Pancreas (tissue), 10 donors: Measurements from ENCODE around the gene TXN. TPM values are rescaled to one million over a fixed set of nuclear protein-coding genes. Genes with fewer than 3 reads are reported as not detected.
"Not testable (repeated sequence)": the region's sequence is repeated elsewhere in the genome, so short reads cannot be mapped to it uniquely, and the experiment has no call there.

Experiments used
- ATAC-seq, 4 donors: fragments of 200-7000 bp; cut with Tn5 transposase; one replicate each; pipeline versions ENCODE4 v1.8.0 to v1.9.1; 2020; ENCODE audit warnings: mild to moderate bottlenecking in 4 of 4, moderate library complexity in 4 of 4
- DNase-seq, 6 donors: peaks; one replicate each; pipeline ENCODE4 v3.0.0-alpha.2; 2020
- FAIRE-seq: peaks from 2 replicates; lab custom pipeline; 2012; peaks lifted over from hg19 to GRCh38; lab: Jason Lieb, UNC
- H3K27ac ChIP-seq, 4 donors: fragments of 200-600 bp; sonication (generic); 1 replicate in 3 of 4; 2 replicates in 1 of 4; pipeline versions ENCODE4 v1.5.0 to v1.8.0; 2020
- H3K27me3 ChIP-seq, 4 donors: fragments of 200-600 bp; one replicate each; pipeline ENCODE4 v1.8.0; 2021
- H3K36me3 ChIP-seq, 3 donors: fragments of 200-600 bp; sonication (generic) in 1 of 3; one replicate each; pipeline versions ENCODE4 v1.5.0 to v1.8.0; 2020 to 2021
- H3K4me1 ChIP-seq, 3 donors: fragments of 200-600 bp; one replicate each; pipeline ENCODE4 v1.8.0; 2021
- H3K4me3 ChIP-seq, 4 donors: fragments of 200-600 bp; sonication (generic) in 2 of 4; one replicate each; pipeline versions ENCODE4 v1.5.0 to v1.8.0; 2020 to 2021
- H3K9me3 ChIP-seq, 4 donors: fragments of 200-600 bp; one replicate each; pipeline ENCODE4 v1.8.0; 2021
- WGBS, 2 donors: extraction: QIAGEN DNeasy Blood & Tissue Kit; methylation state at CpG; one replicate each; pipeline ENCODE4 v1.1.7; 2013; 5-methylcytosine and 5-hydroxymethylcytosine counted together
- intact Hi-C, 3 donors: fragments of 100-400 bp; cut with DNase I; formaldehyde crosslinking; loops; one replicate each; pipeline versions ENCODE4 v1.11.1 to v1.14.2; 2022
- polyA plus RNA-seq, 2 donors: library from polyadenylated mRNA; stranded (reverse); fragments of 200-250 nt; gene quantifications; one replicate each; pipeline ENCODE4 v1.2.3, GENCODE V29; 2013
- total RNA-seq, 6 donors: library from RNA; stranded (reverse); fragmentation: NEBNext Ultra II Directional in 4 of 6; extraction: Animal tissue kit (Norgen Biotek cat#: 25700) in 4 of 6; gene quantifications; one replicate each; pipeline versions ENCODE4 v1.2.1 to v1.2.4, GENCODE V29; 2021 to 2023
- TF ChIP-seq, protein P1 (sequence below), 4 donors: fragments of 200-600 bp; sonication (generic) in 3 of 4; IDR thresholded peaks; one replicate each; pipeline versions ENCODE4 v1.5.0 to v1.8.0; 2021; ENCODE audit warnings: antibody characterized with exemption in 4 of 4
- donor health status: healthy with polysubstance abuse.
- donor health status: DM: no; HTN: no; CAD: no; lungs with moderate emphysema.
- donor health status: DM: no; HTN: no; CAD: no.
- donor health status: control.
- donor health status: control.
- donor health status: Bipolar disorder and iron deficiency.
- donor health status: DM: yes; HTN: yes; CAD: no.
- donor health status: DM: no; HTN: no; CAD: no.
- donor health status: DM: no; HTN: no; CAD: no.
- donor health status: DM: yes; HTN: yes; CAD: no.

TXN gene
- total and polyA plus RNA-seq, 8 donors = 44.3 to 99.5 (median 82.8) TPM

DNA sequence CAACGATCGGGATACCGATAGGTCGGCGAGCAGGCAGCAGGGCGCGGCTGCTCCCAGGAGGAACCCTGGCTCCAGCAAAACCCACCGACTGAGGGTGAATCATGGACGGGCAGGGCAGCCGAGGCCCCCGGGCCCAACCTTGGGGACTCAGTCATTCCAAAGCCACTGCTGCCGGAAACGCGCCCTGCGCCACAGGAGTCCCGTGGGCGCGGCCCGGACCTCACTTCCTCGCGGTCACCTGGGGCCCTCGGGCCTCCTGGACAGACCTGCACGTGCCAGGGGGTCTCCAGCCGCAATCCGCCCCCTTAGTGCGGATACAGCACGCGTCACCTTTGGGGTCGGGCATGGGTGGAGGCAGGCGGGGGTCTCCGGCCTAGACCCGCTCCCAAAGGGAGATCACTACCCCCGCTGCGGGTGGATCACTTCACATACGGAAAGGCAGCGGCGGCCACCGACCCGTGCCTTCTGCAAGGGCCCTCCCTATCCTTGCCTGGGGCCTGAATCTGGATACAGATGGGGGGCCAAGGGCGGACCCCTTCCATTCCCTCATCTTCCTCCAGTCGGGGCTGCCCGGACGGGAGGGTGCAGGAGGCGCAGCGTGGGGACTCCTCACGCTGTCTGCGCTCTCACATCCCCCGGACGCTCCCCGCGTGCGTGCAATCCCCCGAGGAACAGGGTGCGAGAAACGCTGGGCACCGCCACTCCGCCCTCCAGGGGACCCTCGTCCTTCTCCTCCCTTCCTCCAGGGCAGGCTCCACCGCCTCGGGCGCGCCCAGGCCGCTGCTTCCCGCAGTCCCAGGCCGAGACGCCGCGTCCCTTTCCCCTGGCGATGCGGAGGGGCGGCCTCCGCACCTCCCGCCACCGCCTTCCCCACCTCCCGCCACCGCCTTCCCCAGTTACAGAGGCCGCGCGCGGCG is 586 bp downstream of the TXN start:
- peak overlapping the region; percentile 90 to 96 (median 94) for H3K4me3 ChIP-seq
- TF ChIP-seq, protein P1, sequence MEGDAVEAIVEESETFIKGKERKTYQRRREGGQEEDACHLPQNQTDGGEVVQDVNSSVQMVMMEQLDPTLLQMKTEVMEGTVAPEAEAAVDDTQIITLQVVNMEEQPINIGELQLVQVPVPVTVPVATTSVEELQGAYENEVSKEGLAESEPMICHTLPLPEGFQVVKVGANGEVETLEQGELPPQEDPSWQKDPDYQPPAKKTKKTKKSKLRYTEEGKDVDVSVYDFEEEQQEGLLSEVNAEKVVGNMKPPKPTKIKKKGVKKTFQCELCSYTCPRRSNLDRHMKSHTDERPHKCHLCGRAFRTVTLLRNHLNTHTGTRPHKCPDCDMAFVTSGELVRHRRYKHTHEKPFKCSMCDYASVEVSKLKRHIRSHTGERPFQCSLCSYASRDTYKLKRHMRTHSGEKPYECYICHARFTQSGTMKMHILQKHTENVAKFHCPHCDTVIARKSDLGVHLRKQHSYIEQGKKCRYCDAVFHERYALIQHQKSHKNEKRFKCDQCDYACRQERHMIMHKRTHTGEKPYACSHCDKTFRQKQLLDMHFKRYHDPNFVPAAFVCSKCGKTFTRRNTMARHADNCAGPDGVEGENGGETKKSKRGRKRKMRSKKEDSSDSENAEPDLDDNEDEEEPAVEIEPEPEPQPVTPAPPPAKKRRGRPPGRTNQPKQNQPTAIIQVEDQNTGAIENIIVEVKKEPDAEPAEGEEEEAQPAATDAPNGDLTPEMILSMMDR (IDR thresholded peaks at IDR 0.05) = no peak
- DNase-seq (peak; percentile 49 to 86 (median 69)), ATAC-seq (peak; percentile 63 to 77 (median 64)), FAIRE-seq (no peak)
- intact Hi-C loops = no loop called here
- peaks cover 0 to 19% (median 13%) of the 10 kb centered on the region in 3 donors for H3K4me1 ChIP-seq
- H3K27me3 ChIP-seq = no peaks in the 10 kb centered on the region
- H3K9me3 ChIP-seq = no peaks in the 10 kb centered on the region
- no peaks in the 10 kb centered on the region for H3K36me3 ChIP-seq
- WGBS, 2 donors = 0% methylated on average over 75 to 81 of the region's 81 CpGs
- H3K27ac ChIP-seq = peak overlapping the region; percentile 80 to 92 (median 90)

DNA sequence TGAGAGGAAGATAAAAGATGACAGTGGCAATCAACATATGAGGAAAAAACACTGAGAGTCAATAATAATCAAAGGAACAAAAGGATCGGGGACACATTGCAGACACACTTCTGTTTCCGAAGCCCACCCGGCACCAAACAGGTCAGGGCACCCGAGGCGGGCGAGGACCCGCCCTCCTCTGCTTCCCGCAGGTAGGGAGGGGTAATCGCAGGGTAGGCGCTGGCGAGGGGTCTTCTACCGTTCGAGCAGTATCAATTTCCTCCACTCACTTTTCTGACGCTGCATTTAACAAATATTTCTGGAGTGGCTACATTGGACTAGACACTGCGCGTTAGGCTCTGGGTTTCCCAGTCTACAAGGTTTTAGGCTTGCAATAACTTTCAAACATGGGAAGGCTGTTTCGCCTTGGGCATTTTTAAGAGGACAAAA is 1.3 kb downstream of the TXN start:
- DNase-seq = peak in 3 of 6 donors; percentile 25 to 56 (median 41)
- no peak for FAIRE-seq
- Histone ChIP-seq H3K27ac (peak overlapping the region; percentile 80 to 92 (median 90)), H3K36me3 (no peaks in the 10 kb centered on the region), H3K4me3 (peak overlapping the region; percentile 90 to 96 (median 94)), H3K4me1 (peaks cover 0 to 19% (median 13%) of the 10 kb centered on the region in 3 donors), H3K9me3 (no peaks in the 10 kb centered on the region), H3K27me3 (no peaks in the 10 kb centered on the region)
- intact Hi-C loops = no loop called here
- TF ChIP-seq, protein P1 (IDR thresholded peaks at IDR 0.05) = no peak
- ATAC-seq = no peak
- 1 to 2% methylated on average over 17 of the region's 17 CpGs for WGBS, 2 donors

DNA sequence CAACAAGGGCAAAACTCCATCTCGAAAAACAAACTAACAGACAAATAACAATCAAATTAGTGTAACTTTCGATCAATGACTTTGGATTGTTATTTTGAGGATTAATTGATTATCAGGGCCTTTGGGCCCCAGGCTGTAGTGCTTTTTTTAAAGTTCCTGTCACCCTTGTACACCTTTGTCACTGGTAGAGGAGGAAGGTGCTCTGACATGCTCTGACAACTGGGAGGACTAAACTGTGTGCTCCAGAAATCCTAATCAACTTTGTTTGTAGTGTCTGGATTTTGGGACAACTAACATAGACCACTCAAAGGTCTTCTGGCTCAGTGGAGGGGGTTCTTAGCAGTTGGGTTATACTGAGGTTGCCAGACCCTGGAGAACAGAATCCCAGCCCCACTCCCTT is 1.8 kb downstream of the TXN start:
- H3K4me3 ChIP-seq = peak overlapping the region in 2 of 4 donors; percentile 90 to 96
- peaks cover 0 to 19% (median 13%) of the 10 kb centered on the region in 3 donors for H3K4me1 ChIP-seq
- no peaks in the 10 kb centered on the region for H3K27me3 ChIP-seq
- WGBS, 2 donors = 66 to 73% methylated on average over 2 of the region's 2 CpGs
- TF ChIP-seq, protein P1 (IDR thresholded peaks at IDR 0.05) = no peak
- no peaks in the 10 kb centered on the region for H3K9me3 ChIP-seq
- H3K27ac ChIP-seq = peak overlapping the region in 2 of 4 donors; percentile 88 to 92
- ATAC-seq = no peak
- intact Hi-C loops = no loop called here
- no peak for DNase-seq
- no peaks in the 10 kb centered on the region for H3K36me3 ChIP-seq
- no peak for FAIRE-seq

DNA sequence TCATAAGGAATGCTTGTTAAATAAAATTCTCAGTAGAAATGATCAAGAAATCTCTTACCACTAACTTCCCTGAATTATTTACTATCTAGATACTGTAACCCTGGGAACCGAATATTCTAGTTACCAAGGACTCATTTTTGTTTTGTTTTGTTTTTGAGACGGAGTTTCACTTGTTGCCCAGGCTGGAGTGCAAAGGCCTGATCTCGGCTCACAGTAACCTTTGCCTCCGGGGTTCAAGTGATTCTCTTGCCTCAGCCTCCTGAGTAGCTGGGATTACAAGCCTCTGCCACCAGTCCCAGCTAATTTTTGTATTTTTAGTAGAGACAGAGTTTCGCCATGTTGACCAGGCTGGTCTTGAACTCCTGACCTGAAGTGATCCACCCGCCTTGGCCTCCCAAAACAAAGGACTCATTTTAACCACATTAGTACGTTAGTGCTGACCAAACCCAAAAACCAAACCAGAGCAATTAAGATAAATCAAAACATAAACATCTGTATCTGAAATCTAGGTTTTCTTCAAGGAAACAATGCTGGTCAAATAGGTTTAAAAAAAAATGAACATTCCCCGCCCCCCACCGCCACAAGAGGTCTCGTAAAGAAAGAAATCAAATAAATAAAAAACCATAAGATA is 3.7 kb downstream of the TXN start:
- ATAC-seq = no peak
- DNase-seq = no peak
- TF ChIP-seq, protein P1 (IDR thresholded peaks at IDR 0.05) = no peak
- Histone ChIP-seq H3K4me3 (no peak overlapping the region), H3K4me1 (peaks cover 0 to 19% (median 13%) of the 10 kb centered on the region in 3 donors), H3K27ac (peak overlapping the region in 2 of 4 donors; percentile 19 to 28), H3K36me3 (no peaks in the 10 kb centered on the region), H3K27me3 (no peaks in the 10 kb centered on the region), H3K9me3 (no peaks in the 10 kb centered on the region)
- 70 to 71% methylated on average over 10 of the region's 10 CpGs for WGBS, 2 donors
- no peak for FAIRE-seq
- intact Hi-C loops = no loop called here

DNA sequence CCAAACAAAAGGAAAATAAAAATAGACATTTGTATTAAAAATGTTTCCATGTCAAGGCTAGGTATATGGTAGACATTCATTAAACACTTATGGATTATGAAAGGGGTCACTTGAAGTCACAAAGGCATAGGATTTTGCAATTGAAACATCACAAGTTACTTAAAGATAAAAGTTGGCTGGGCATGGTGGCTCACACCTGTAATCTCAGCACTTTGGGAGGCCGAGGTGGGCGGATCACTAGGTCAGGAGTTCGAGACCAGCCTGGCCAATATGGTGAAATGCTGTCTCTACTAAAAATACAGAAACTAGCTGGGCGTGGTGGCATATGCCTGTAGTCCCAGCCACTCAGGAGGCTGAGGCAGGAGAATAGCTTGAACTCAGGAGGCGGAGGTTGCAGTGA is 4.5 kb downstream of the TXN start:
- FAIRE-seq, intact Hi-C loops, H3K27me3 ChIP-seq, H3K36me3 ChIP-seq, H3K9me3 ChIP-seq, H3K4me3 ChIP-seq, ATAC-seq, DNase-seq, H3K27ac ChIP-seq: not testable (repeated sequence)
- H3K4me1 ChIP-seq = peaks cover 0 to 19% (median 13%) of the 10 kb centered on the region in 3 donors
- 98% methylated on average over 5 of the region's 5 CpGs for WGBS, 2 donors
